H1 (cell line): ENCODE results near the gene RALY. TPM values are rescaled to one million over a fixed set of nuclear protein-coding genes. Genes with fewer than 3 reads are reported as not detected.

Experiments used
- CTCF ChIA-PET: fragments of 300-600 bp; sonication (Branson Sonifier 250); formaldehyde crosslinking; loops from one replicate; lab custom pipeline; 2021; ENCODE audit not compliant: partially characterized antibody; lab: Charles Lee
- POLR2A ChIA-PET: fragments of 300-600 bp; sonication (Branson Sonifier 250); formaldehyde crosslinking; loops from one replicate; lab custom pipeline; 2021; ENCODE audit warnings: inconsistent platforms; ENCODE audit not compliant: partially characterized antibody; lab: Charles Lee
- DNase-seq, 2 experiments: peaks; one replicate each; pipeline versions ENCODE4 v3.0.0 to v3.0.0-alpha.2; 2010 to 2022; ENCODE audit warnings: low spot score in 2 of 2, low read depth in 1 of 2, mixed read lengths in 1 of 2
- FAIRE-seq: peaks from 2 replicates; lab custom pipeline; 2011; peaks lifted over from hg19 to GRCh38; lab: Jason Lieb, UNC
- H2AFZ ChIP-seq: 2 replicates; pipeline ENCODE4 v1.8.1; 2012; ENCODE audit warnings: low read length, inconsistent platforms
- H2AK5ac ChIP-seq: 2 replicates; pipeline ENCODE4 v1.6.1; 2013; ENCODE audit warnings: low read depth, low read length
- H2BK120ac ChIP-seq: replicated peaks from 2 replicates; pipeline ENCODE3; 2013; ENCODE audit warnings: low read depth, low read length, inconsistent platforms
- H2BK12ac ChIP-seq: 2 replicates; pipeline ENCODE4 v1.6.1; 2013; ENCODE audit warnings: low read depth, low read length
- H2BK15ac ChIP-seq: 2 replicates; pipeline ENCODE4 v1.6.1; 2013; ENCODE audit warnings: low read length
- H2BK20ac ChIP-seq: 2 replicates; pipeline ENCODE4 v1.6.1; 2013; ENCODE audit warnings: low read length
- H2BK5ac ChIP-seq: 2 replicates; pipeline ENCODE4 v1.6.1; 2013; ENCODE audit warnings: low read depth, low read length
- H3K14ac ChIP-seq: 2 replicates; pipeline ENCODE4 v1.6.1; 2013; ENCODE audit warnings: inconsistent platforms; ENCODE audit not compliant: insufficient read length
- H3K18ac ChIP-seq: 2 replicates; pipeline ENCODE4 v1.6.1; 2013; ENCODE audit warnings: low read length; ENCODE audit errors: extremely low read depth
- H3K23ac ChIP-seq: 2 replicates; pipeline ENCODE4 v1.6.1; 2013; ENCODE audit warnings: inconsistent platforms; ENCODE audit not compliant: insufficient read length
- H3K23me2 ChIP-seq: 2 replicates; pipeline ENCODE4 v1.6.1; 2013; ENCODE audit warnings: low read depth, low read length
- H3K27ac ChIP-seq: 2 replicates; pipeline ENCODE4 v1.6.1; 2011; ENCODE audit warnings: low read depth, low read length, inconsistent platforms
- H3K27me3 ChIP-seq, 4 experiments: replicated peaks in 1 of 4; 1 replicate in 1 of 4; 2 replicates in 3 of 4; pipeline versions ENCODE4 v1.6.1 to v1.8.1; 2011 to 2013; ENCODE audit warnings: low read length in 3 of 4, mild to moderate bottlenecking in 3 of 4, inconsistent platforms in 2 of 4, mixed read lengths in 2 of 4, moderate library complexity in 1 of 4; ENCODE audit not compliant: control insufficient read depth in 3 of 4, insufficient read depth in 3 of 4; ENCODE audit errors: extremely low read depth in 1 of 4
- H3K36me3 ChIP-seq, 4 experiments: 2 replicates each; pipeline versions ENCODE4 v1.6.1 to v1.8.1; 2011 to 2013; ENCODE audit warnings: mild to moderate bottlenecking in 4 of 4, low read length in 3 of 4, moderate library complexity in 2 of 4, control low read depth in 1 of 4, inconsistent platforms in 1 of 4; ENCODE audit not compliant: insufficient read depth in 4 of 4, control insufficient read depth in 2 of 4
- H3K4ac ChIP-seq: replicated peaks from 2 replicates; pipeline ENCODE3; 2013; ENCODE audit warnings: low read length, low read depth, mixed read lengths, inconsistent platforms; ENCODE audit not compliant: insufficient read length
- H3K4me1 ChIP-seq, 4 experiments: replicated peaks in 1 of 4; 1 replicate in 1 of 4; 2 replicates in 3 of 4; pipeline versions ENCODE4 v1.6.1 to v1.8.1; 2011 to 2013; ENCODE audit warnings: low read length in 3 of 4, inconsistent platforms in 2 of 4, mixed read lengths in 1 of 4; ENCODE audit not compliant: insufficient read depth in 4 of 4, control insufficient read depth in 3 of 4
- H3K4me2 ChIP-seq, 2 experiments: 2 replicates each; pipeline versions ENCODE4 v1.6.1 to v1.8.1; 2011 to 2013; ENCODE audit warnings: low read depth in 2 of 2, low read length in 2 of 2, control low read depth in 1 of 2, inconsistent platforms in 1 of 2, mild to moderate bottlenecking in 1 of 2; ENCODE audit not compliant: insufficient read depth in 1 of 2
- H3K4me3 ChIP-seq, 4 experiments: fragments of 200-600, 300-600 bp in 1 of 4; sonication (generic), shearing (Covaris generic), sonication (Bioruptor Twin) in 1 of 4; 2 replicates each; pipeline versions ENCODE4 v1.5.1 to v1.8.1; 2011 to 2016; ENCODE audit warnings: low read length in 4 of 4, low read depth in 3 of 4, control low read depth in 2 of 4, inconsistent platforms in 2 of 4, mild to moderate bottlenecking in 2 of 4, mixed read lengths in 1 of 4, moderate library complexity in 1 of 4; ENCODE audit not compliant: insufficient read depth in 2 of 4; ENCODE audit errors: extremely low read depth in 1 of 4
- H3K56ac ChIP-seq: replicated peaks from 2 replicates; pipeline ENCODE3; 2013; ENCODE audit warnings: low read depth, mild to moderate bottlenecking, mixed read lengths, low read length, inconsistent platforms; ENCODE audit not compliant: insufficient read length
- H3K79me1 ChIP-seq: 2 replicates; pipeline ENCODE4 v1.6.1; 2013; ENCODE audit warnings: low read depth, low read length, control low read depth
- H3K79me2 ChIP-seq, 2 experiments: 2 replicates each; pipeline versions ENCODE4 v1.6.1 to v1.8.1; 2012 to 2013; ENCODE audit warnings: low read length in 2 of 2, mild to moderate bottlenecking in 2 of 2, inconsistent platforms in 1 of 2; ENCODE audit not compliant: insufficient read depth in 2 of 2, control insufficient read depth in 1 of 2
- H3K9ac ChIP-seq, 4 experiments: replicated peaks in 1 of 4; 1 replicate in 1 of 4; 2 replicates in 3 of 4; pipeline versions ENCODE4 v1.6.1 to v1.8.1; 2011 to 2013; ENCODE audit warnings: low read depth in 3 of 4, low read length in 3 of 4, control low read depth in 2 of 4, mild to moderate bottlenecking in 2 of 4, moderate library complexity in 2 of 4, inconsistent platforms in 1 of 4; ENCODE audit errors: extremely low read depth in 1 of 4
- H3K9me3 ChIP-seq, 2 experiments: 2 replicates each; pipeline versions ENCODE4 v1.6.1 to v1.8.1; 2012 to 2013; ENCODE audit warnings: mild to moderate bottlenecking in 2 of 2, moderate library complexity in 2 of 2, control low read depth in 1 of 2, inconsistent platforms in 1 of 2, low read depth in 1 of 2, low read length in 1 of 2, mixed read lengths in 1 of 2; ENCODE audit not compliant: insufficient read depth in 2 of 2
- H4K20me1 ChIP-seq, 2 experiments: replicated peaks in 1 of 2; 2 replicates each; pipeline versions ENCODE3 to v1.8.1; 2011 to 2013; ENCODE audit warnings: inconsistent platforms in 2 of 2, low read length in 2 of 2, mild to moderate bottlenecking in 1 of 2; ENCODE audit not compliant: insufficient read depth in 2 of 2, control insufficient read depth in 1 of 2
- H4K5ac ChIP-seq: 2 replicates; pipeline ENCODE4 v1.6.1; 2013; ENCODE audit warnings: low read length, low read depth, mixed read lengths, inconsistent platforms; ENCODE audit not compliant: insufficient read length
- H4K8ac ChIP-seq: 2 replicates; pipeline ENCODE4 v1.8.0; 2013; ENCODE audit warnings: mild to moderate bottlenecking, moderate library complexity, low read length, inconsistent platforms; ENCODE audit not compliant: insufficient read depth; ENCODE audit errors: extremely low read depth
- H4K91ac ChIP-seq: replicated peaks from 2 replicates; pipeline ENCODE3; 2013; ENCODE audit warnings: low read length, mixed read lengths, inconsistent platforms; ENCODE audit not compliant: insufficient read length
- ASH2L ChIP-seq: fragments of 200-600, 300-600 bp; sonication (generic); IDR thresholded peaks from one replicate; pipeline ENCODE4 v1.7.1; 2017; ENCODE audit warnings: low read length
- CHD2 ChIP-seq: IDR thresholded peaks from 2 replicates; pipeline ENCODE4 v1.6.1; 2012; ENCODE audit warnings: low read length, improper control_type of control experiment
- CREB1 ChIP-seq: IDR thresholded peaks from 2 replicates; pipeline ENCODE4 v1.6.1; 2012; ENCODE audit warnings: inconsistent platforms
- NANOG ChIP-seq: IDR thresholded peaks from 2 replicates; pipeline ENCODE4 v1.6.1; 2011; ENCODE audit warnings: low read length, low read depth, mild to moderate bottlenecking, inconsistent platforms; ENCODE audit not compliant: insufficient read depth, poor library complexity, severe bottlenecking
- RAD21 ChIP-seq, 2 experiments: IDR thresholded peaks in 1 of 2; conservative IDR thresholded peaks in 1 of 2; 2 replicates each; pipeline ENCODE4 v1.6.1; 2011; ENCODE audit warnings: low read depth in 2 of 2, low read length in 2 of 2, improper control_type of control experiment in 1 of 2, inconsistent platforms in 1 of 2, mild to moderate bottlenecking in 1 of 2, moderate library complexity in 1 of 2
- TBP ChIP-seq: IDR thresholded peaks from 2 replicates; pipeline ENCODE4 v1.6.1; 2011; ENCODE audit warnings: low read depth, low read length, improper control_type of control experiment
- TCF12 ChIP-seq: IDR thresholded peaks from 2 replicates; pipeline ENCODE4 v1.6.1; 2011; ENCODE audit warnings: low read depth, mild to moderate bottlenecking, low read length
- YY1 ChIP-seq: IDR thresholded peaks from 2 replicates; pipeline ENCODE4 v1.6.1; 2011; ENCODE audit warnings: low read depth, mild to moderate bottlenecking, low read length
- WGBS, 2 experiments: shearing (Covaris generic) in 1 of 2; methylation state at CpG; one replicate each; pipeline versions ENCODE4 v1.1.6 to v1.1.7; 2013 to 2015; ENCODE audit warnings: low lambda C conversion rate in 2 of 2, mixed read lengths in 2 of 2, inconsistent platforms in 1 of 2, low coverage in 1 of 2, missing lambda C conversion rate in 1 of 2; ENCODE audit not compliant: insufficient replicate concordance in 2 of 2, insufficient coverage in 1 of 2, insufficient read length in 1 of 2; ENCODE audit errors: extremely low coverage in 1 of 2, missing lambda C conversion rate in 1 of 2; 5-methylcytosine and 5-hydroxymethylcytosine counted together
- polyA plus RNA-seq, 7 experiments: library from polyadenylated mRNA; depleted of rRNA in 3 of 7; stranded (reverse) in 5 of 7; unstranded in 2 of 7; fragments of >200 nt in 5 of 7; fragments of 200-250 nt in 2 of 7; gene quantifications; 1 replicate in 5 of 7; 2 replicates in 1 of 7; 4 replicates in 1 of 7; pipeline versions ENCODE4 v1.2.1 to v1.2.3, GENCODE V29; 2011 to 2013; ENCODE audit warnings: missing spikeins in 2 of 7, mixed read lengths in 2 of 7
- total RNA-seq: library from RNA; stranded (reverse); fragmentation: NEBNext Ultra II Directional; extraction: Animal tissue kit (Norgen Biotek cat#: 25700); gene quantifications from 2 replicates; pipeline ENCODE4 v1.2.1, GENCODE V29; 2021
- TF ChIP-seq, protein P1 (sequence below): IDR thresholded peaks from 2 replicates; pipeline ENCODE4 v1.6.1; 2012; ENCODE audit warnings: inconsistent platforms
- TF ChIP-seq, protein P2 (sequence below), 3 experiments: IDR thresholded peaks; 1 replicate in 2 of 3; 2 replicates in 1 of 3; pipeline versions ENCODE4 v1.5.1 to v1.6.1; 2011; ENCODE audit warnings: low read length in 3 of 3, mild to moderate bottlenecking in 3 of 3, inconsistent platforms in 2 of 3, low read depth in 1 of 3, moderate library complexity in 1 of 3; ENCODE audit not compliant: insufficient read depth in 1 of 3; ENCODE audit errors: control extremely low read depth in 1 of 3

The RALY gene
- total and polyA plus RNA-seq, 2 of the 8 experiments (the other 6 are each of a cell fraction or from before 2014, with no cell fraction given), result 133 to 148 TPM

DNA sequence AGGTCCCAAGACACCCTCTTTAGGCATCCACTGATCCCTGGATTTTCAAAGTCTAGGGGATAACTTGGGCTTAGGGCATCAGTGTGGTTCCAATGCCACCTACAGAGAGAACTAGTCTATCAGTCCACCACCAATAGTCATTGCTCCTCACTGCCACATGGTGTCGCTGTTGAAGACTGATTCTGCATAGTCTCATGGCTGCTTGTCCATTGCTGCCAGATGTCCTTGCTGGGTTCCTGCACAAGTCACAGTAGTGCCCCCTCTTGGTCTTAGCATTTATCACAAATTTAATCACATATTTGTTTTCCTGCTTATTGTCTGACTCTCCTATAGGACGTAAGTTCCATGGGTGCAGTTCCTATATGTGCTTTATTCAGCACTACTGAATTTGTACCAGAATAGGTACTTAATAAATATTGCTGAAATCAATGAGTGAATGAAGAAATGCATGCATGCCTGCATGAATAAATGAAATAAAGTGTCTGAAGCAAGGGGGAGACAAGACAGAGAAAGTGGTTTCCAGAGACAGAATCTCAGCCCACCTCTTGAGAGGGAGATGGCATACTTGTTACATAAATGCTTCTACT is 45.9 kb upstream of the RALY start:
- no peaks in the 10 kb centered on the region for H4K20me1 ChIP-seq
- no peak overlapping the region for H2BK20ac ChIP-seq
- H4K8ac ChIP-seq, result no peak overlapping the region
- H3K4ac ChIP-seq, result no peak overlapping the region
- no peak overlapping the region for H3K14ac ChIP-seq
- no peak overlapping the region for H3K4me2 ChIP-seq
- ChIA-PET CTCF (interaction anchor here (1.1 to 1.8 kb wide), 4 partner anchors 14 to 33 kb away, joined by 3 to 11 read pairs (median 6); no protein-coding TSS in a partner anchor), POLR2A (interaction anchor here (1.0 kb wide), 1 partner anchor 46 kb away, joined by 3 read pairs; the partner anchor contains the start of gene RALY)
- no peaks in the 10 kb centered on the region for H3K23me2 ChIP-seq
- H3K27me3 ChIP-seq, result no peaks in the 10 kb centered on the region
- no peaks in the 10 kb centered on the region for H3K79me1 ChIP-seq
- H3K4me3 ChIP-seq, result no peak overlapping the region
- H2BK12ac ChIP-seq, result no peak overlapping the region
- H2AK5ac ChIP-seq, result no peak overlapping the region
- no peak overlapping the region for H3K18ac ChIP-seq
- H3K56ac ChIP-seq, result no peak overlapping the region
- no peak overlapping the region for H4K5ac ChIP-seq
- FAIRE-seq, result peak; percentile 99
- H2BK15ac ChIP-seq, result no peak overlapping the region
- H3K36me3 ChIP-seq, result no peaks in the 10 kb centered on the region
- TF ChIP-seq CREB1 (peak; percentile 39; the same call in 1 of the 2 replicates), RAD21 (IDR thresholded peaks at IDR 0.05 in 1 of 2, conservative IDR thresholded peaks at IDR 0.05 in 1 of 2; ENCODE audit: low read depth in 2 of 2, low read length in 2 of 2) (peak; percentile 91 to 94), CHD2 (no peak), YY1 (peak; percentile 88), NANOG (no peak), TCF12 (peak; percentile 92), TBP (no peak), ASH2L (no peak)
- TF ChIP-seq, protein P1, sequence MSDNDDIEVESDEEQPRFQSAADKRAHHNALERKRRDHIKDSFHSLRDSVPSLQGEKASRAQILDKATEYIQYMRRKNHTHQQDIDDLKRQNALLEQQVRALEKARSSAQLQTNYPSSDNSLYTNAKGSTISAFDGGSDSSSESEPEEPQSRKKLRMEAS, result peak; percentile 53; the same call in 1 of the 2 replicates
- TF ChIP-seq, protein P2, sequence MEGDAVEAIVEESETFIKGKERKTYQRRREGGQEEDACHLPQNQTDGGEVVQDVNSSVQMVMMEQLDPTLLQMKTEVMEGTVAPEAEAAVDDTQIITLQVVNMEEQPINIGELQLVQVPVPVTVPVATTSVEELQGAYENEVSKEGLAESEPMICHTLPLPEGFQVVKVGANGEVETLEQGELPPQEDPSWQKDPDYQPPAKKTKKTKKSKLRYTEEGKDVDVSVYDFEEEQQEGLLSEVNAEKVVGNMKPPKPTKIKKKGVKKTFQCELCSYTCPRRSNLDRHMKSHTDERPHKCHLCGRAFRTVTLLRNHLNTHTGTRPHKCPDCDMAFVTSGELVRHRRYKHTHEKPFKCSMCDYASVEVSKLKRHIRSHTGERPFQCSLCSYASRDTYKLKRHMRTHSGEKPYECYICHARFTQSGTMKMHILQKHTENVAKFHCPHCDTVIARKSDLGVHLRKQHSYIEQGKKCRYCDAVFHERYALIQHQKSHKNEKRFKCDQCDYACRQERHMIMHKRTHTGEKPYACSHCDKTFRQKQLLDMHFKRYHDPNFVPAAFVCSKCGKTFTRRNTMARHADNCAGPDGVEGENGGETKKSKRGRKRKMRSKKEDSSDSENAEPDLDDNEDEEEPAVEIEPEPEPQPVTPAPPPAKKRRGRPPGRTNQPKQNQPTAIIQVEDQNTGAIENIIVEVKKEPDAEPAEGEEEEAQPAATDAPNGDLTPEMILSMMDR (IDR thresholded peaks at IDR 0.05; ENCODE audit: control extremely low read depth in 1 of 3, insufficient read depth in 1 of 3, low read depth in 1 of 3, low read length in 3 of 3), result peak; percentile 87 to 100 (median 99)
- H3K9ac ChIP-seq, result no peak overlapping the region
- no peaks in the 10 kb centered on the region for H3K79me2 ChIP-seq
- H2BK5ac ChIP-seq, result no peak overlapping the region
- DNase-seq, result peak; percentile 59 to 82
- H3K23ac ChIP-seq, result no peak overlapping the region
- no peak overlapping the region for H2BK120ac ChIP-seq
- H2AFZ ChIP-seq, result no peak overlapping the region
- H4K91ac ChIP-seq, result no peak overlapping the region
- WGBS, 2 experiments, result 36% methylated on average over 2 of the region's 2 CpGs; no CpG with 5 or more reads in 1 of the 2 experiments
- H3K4me1 ChIP-seq, result no peaks in the 10 kb centered on the region
- H3K27ac ChIP-seq, result no peak overlapping the region
- no peaks in the 10 kb centered on the region; a peak in 1 of 4 replicates for H3K9me3 ChIP-seq
